Uterus (tissue), 4 donors: ENCODE data around the gene SLIT3. TPM values are rescaled to one million over a fixed set of nuclear protein-coding genes. Genes with fewer than 3 reads are reported as not detected.
"Not testable (repeated sequence)": the region's sequence is repeated elsewhere in the genome, so short reads cannot be mapped to it uniquely, and the experiment has no call there.

ENCODE experiments used
- DNase-seq, 2 donors: peaks; one replicate each; pipeline ENCODE4 v3.0.0-alpha.2; 2019 to 2020
- H3K27ac ChIP-seq, 2 donors: fragments of 200-600 bp; sonication (generic); 1 replicate in 1 of 2; 2 replicates in 1 of 2; pipeline ENCODE4 v1.5.1; 2016 to 2018
- H3K27me3 ChIP-seq, 2 donors: fragments of 200-600 bp; sonication (generic); one replicate each; pipeline ENCODE4 v1.5.1; 2018 to 2019; ENCODE audit warnings: control low read depth in 1 of 2
- H3K36me3 ChIP-seq, 2 donors: fragments of 200-600 bp; sonication (generic); one replicate each; pipeline ENCODE4 v1.5.1; 2019; ENCODE audit warnings: control low read depth in 1 of 2
- H3K4me1 ChIP-seq, 2 donors: fragments of 200-600 bp; sonication (generic); one replicate each; pipeline ENCODE4 v1.5.1; 2018 to 2019; ENCODE audit warnings: control low read depth in 1 of 2
- H3K4me3 ChIP-seq, 2 donors: fragments of 200-600 bp; sonication (generic); 1 replicate in 1 of 2; 2 replicates in 1 of 2; pipeline ENCODE4 v1.5.1; 2018 to 2019; ENCODE audit warnings: mild to moderate bottlenecking in 1 of 2
- H3K9me3 ChIP-seq, 2 donors: fragments of 200-600 bp; sonication (generic); one replicate each; pipeline ENCODE4 v1.5.1; 2019; ENCODE audit warnings: control low read depth in 1 of 2
- POLR2A ChIP-seq, 2 donors: fragments of 450-650 bp; IDR thresholded peaks; one replicate each; pipeline ENCODE4 v1.6.1; 2016; ENCODE audit warnings: antibody characterized with exemption in 2 of 2, mild to moderate bottlenecking in 1 of 2, moderate library complexity in 1 of 2
- intact Hi-C: fragments of 100-400 bp; cut with DNase I; formaldehyde crosslinking; loops from one replicate; pipeline ENCODE4 v1.15.1; 2023; ENCODE audit warnings: low total_unique reads
- total RNA-seq, 4 donors: library from RNA; depleted of rRNA in 3 of 4; stranded (reverse); fragments of >200 nt in 3 of 4; gene quantifications; one replicate each; pipeline versions ENCODE4 v1.1.0 to v1.2.4, GENCODE V29; 2014 to 2023
- TF ChIP-seq, protein P1 (sequence below), 4 experiments: fragments of 200-600 bp in 2 of 4; fragments of 450-650 bp in 2 of 4; sonication (generic) in 2 of 4; IDR thresholded peaks; one replicate each; pipeline ENCODE4 v1.5.1; 2016 to 2019; ENCODE audit warnings: antibody characterized with exemption in 4 of 4, mild to moderate bottlenecking in 2 of 4, moderate library complexity in 1 of 4
- donor health status: DM: yes; HTN: yes; CAD: no.

SLIT3 gene
- total RNA-seq, 4 donors from 2014 or later: 9.4 to 62.2 (median 28.1) TPM

DNA sequence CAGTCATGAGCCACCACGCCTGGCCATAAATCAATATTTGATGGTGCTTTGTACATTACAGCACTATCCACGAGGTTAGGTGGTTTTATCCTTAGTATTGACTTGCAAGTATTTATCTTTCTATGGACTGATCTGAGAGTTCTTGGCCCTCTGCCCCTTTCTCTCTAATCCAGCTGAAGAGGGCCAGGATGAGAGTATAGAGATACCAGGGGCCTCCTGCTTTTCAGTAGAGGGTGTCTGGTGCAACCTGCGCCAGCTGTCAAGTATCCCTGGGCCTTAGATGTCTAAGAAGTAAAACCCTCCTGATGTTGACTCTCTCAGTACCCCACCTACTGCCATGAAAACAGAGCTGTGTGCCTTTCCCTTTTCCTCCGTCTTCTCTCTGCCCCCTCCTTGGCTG, 153.4 kb downstream of the SLIT3 start:
- intact Hi-C loops: no loop called here
- no peaks in the 10 kb centered on the region for H3K9me3 ChIP-seq
- no peak for DNase-seq
- H3K36me3 ChIP-seq: no peaks in the 10 kb centered on the region
- no peaks in the 10 kb centered on the region for H3K27me3 ChIP-seq
- no peak overlapping the region for H3K4me3 ChIP-seq
- peaks cover 7 to 18% of the 10 kb centered on the region in 2 donors for H3K4me1 ChIP-seq
- peak overlapping the region; percentile 22 to 40 for H3K27ac ChIP-seq
- no peak for TF ChIP-seq POLR2A (IDR thresholded peaks at IDR 0.05)
- TF ChIP-seq, protein P1, sequence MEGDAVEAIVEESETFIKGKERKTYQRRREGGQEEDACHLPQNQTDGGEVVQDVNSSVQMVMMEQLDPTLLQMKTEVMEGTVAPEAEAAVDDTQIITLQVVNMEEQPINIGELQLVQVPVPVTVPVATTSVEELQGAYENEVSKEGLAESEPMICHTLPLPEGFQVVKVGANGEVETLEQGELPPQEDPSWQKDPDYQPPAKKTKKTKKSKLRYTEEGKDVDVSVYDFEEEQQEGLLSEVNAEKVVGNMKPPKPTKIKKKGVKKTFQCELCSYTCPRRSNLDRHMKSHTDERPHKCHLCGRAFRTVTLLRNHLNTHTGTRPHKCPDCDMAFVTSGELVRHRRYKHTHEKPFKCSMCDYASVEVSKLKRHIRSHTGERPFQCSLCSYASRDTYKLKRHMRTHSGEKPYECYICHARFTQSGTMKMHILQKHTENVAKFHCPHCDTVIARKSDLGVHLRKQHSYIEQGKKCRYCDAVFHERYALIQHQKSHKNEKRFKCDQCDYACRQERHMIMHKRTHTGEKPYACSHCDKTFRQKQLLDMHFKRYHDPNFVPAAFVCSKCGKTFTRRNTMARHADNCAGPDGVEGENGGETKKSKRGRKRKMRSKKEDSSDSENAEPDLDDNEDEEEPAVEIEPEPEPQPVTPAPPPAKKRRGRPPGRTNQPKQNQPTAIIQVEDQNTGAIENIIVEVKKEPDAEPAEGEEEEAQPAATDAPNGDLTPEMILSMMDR (IDR thresholded peaks at IDR 0.05): no peak

DNA sequence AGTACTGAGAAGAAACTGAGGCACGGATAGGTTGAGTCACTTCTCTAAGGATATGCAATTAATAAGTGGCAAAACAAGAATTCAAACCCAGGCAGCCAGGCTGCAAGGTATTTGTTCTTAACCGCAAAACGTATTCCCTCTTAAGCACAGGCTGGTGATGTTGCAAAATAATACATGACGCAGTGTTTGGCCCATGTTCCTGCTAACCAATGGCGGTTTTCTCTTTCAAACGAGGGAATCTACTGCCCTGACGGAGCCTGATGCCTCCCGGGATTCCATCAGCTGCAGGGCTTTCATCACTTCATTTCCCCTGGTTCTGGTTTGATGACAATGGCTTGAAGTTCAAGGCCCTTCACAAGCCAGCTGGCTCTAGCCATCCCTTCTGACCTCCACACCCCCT, 154.8 kb downstream of the SLIT3 start:
- Histone ChIP-seq H3K27ac (no peak overlapping the region), H3K4me1 (peaks cover 7 to 16% of the 10 kb centered on the region in 2 donors), H3K4me3 (no peak overlapping the region), H3K9me3 (no peaks in the 10 kb centered on the region), H3K27me3 (no peaks in the 10 kb centered on the region), H3K36me3 (no peaks in the 10 kb centered on the region)
- intact Hi-C loops: no loop called here
- DNase-seq: no peak
- TF ChIP-seq, protein P1 (IDR thresholded peaks at IDR 0.05): no peak
- no peak for TF ChIP-seq POLR2A (IDR thresholded peaks at IDR 0.05)

DNA sequence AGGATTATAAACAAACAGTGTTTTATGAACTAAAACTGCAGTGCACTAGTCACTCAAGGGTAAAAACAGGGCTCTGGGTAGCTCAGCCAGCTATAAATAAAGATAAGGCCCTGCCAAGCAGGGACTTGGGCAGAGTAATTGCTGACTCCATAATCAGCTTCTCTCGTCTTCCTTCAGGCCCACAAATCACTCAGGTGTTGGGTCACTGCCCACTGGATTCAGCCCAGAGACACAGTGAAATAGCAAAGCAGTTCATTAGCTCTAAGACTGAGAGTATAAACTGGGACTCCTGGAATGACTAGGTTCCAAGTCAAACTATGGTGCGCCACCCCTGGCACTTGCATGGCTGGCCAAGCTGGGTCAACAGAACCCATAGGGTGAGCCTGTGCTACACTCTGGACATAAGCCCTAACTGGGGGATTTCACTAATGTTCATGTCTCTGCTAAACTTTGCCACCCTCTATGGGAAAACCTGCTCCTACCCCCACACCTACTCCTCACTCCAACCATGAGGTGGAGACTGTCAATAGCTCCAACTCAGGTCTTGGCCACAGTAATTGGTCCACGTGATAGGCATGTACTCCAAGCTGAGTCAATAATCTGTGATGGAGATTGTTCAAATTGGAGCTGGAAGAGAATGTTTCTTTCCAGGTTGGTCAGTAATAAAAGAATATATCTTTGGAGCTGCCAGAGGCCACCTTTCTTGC, 158.5 kb downstream of the SLIT3 start:
- peak overlapping the region in 1 of 2 donors; percentile 26 for H3K27ac ChIP-seq
- H3K27me3 ChIP-seq: no peaks in the 10 kb centered on the region
- DNase-seq: peak; percentile 89 to 90
- intact Hi-C loops: no loop called here
- no peaks in the 10 kb centered on the region for H3K36me3 ChIP-seq
- no peak overlapping the region for H3K4me3 ChIP-seq
- H3K4me1 ChIP-seq: peaks cover 1 to 3% of the 10 kb centered on the region in 2 donors
- TF ChIP-seq, protein P1 (IDR thresholded peaks at IDR 0.05): no peak
- TF ChIP-seq POLR2A (IDR thresholded peaks at IDR 0.05): no peak
- no peaks in the 10 kb centered on the region for H3K9me3 ChIP-seq

DNA sequence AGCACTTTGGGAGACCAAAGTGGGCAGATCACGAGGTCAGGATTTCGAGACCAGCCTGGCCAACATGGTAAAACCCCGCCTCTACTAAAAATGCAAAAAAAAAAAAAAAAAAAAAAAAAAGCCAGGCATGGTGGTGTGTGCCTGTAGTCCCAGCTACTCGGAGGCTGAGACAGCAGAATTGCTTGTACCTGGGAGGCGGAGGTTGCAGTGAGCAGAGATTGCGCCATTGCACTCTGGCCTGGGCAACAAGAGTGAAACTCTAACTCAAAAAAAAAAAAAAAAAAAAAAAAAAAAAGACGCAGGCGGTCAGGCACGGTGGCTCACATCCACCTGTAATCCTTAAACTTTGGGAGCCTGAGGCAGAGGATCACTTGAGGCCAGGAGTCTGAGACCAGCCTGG, 160.7 kb downstream of the SLIT3 start:
- intact Hi-C loops, H3K36me3 ChIP-seq, H3K9me3 ChIP-seq, H3K4me1 ChIP-seq, DNase-seq, H3K4me3 ChIP-seq, H3K27ac ChIP-seq, H3K27me3 ChIP-seq: not testable (repeated sequence)

DNA sequence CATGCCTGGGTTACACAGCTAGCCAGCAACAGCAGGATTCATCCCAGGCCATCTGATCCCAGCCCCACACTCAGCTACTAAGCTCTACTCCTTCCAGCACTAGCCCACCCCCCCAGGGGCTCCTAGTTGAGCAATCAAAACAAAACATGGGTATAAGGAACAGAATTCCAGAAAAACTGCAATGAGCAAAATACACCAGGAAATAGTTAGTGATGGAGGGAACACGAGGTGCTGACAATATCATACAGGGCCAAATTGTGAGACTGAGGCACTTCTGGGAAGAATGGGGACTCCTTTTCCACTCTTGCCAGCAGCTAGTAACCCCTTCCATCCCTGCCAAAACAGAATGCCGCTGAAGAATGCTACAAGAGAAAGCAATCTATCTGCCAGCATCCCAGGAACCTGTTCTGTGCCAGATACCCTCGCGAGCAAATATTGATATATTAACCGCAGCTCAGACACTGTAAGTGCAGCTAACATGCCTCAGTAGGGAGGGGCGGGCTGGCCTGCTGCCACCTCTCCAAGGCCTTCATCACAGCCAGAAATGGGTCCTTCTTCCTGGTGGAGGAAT, 161.4 kb downstream of the SLIT3 start:
- DNase-seq: peak in 1 of 2 donors; percentile 43
- no peaks in the 10 kb centered on the region for H3K9me3 ChIP-seq
- no peak overlapping the region for H3K27ac ChIP-seq
- intact Hi-C loops: no loop called here
- no peaks in the 10 kb centered on the region for H3K4me1 ChIP-seq
- no peak overlapping the region for H3K4me3 ChIP-seq
- H3K27me3 ChIP-seq: no peaks in the 10 kb centered on the region
- TF ChIP-seq, protein P1 (IDR thresholded peaks at IDR 0.05): no peak
- no peak for TF ChIP-seq POLR2A (IDR thresholded peaks at IDR 0.05)
- H3K36me3 ChIP-seq: no peaks in the 10 kb centered on the region
